ENCODE data around the gene CD70.
"Not testable (repeated sequence)": the region's sequence is repeated elsewhere in the genome, so short reads cannot be mapped to it uniquely, and the experiment has no call there.

Gene CD70

GRCh38 chr19:6590827-6591319 lies at the start of gene CD70:
Gene CD70 (minus strand): TSS chr19:6591150. CDS start chr19:6591002, 148 bp downstream.
- DNase-seq (ENCODE audit: low read depth in 2 of 2), result peak in 1 of 2 donors; percentile 7

- not testable (repeated sequence) for DNase-seq (ENCODE audit: low read depth in 2 of 2)
Measured at GRCh38 chr19:6640333-6640732, 49.4 kb upstream of the CD70 start.

- no peak for DNase-seq (ENCODE audit: low read depth in 2 of 2)
Measured at GRCh38 chr19:6639439-6639838, 48.5 kb upstream of the CD70 start.

- DNase-seq (ENCODE audit: low read depth in 2 of 2), result not testable (repeated sequence)
Measured at GRCh38 chr19:6633456-6633813, 42.5 kb upstream of the CD70 start.

GRCh38 chr19:6632747-6633455 lies 42.0 kb upstream of the CD70 start:
- not testable (repeated sequence) for DNase-seq (ENCODE audit: low read depth in 2 of 2)

- DNase-seq (ENCODE audit: low read depth in 2 of 2), result peak; percentile 57 to 68
Measured at GRCh38 chr19:6632002-6632621, 41.2 kb upstream of the CD70 start.

GRCh38 chr19:6626764-6627163 lies 35.8 kb upstream of the CD70 start:
- DNase-seq (ENCODE audit: low read depth in 2 of 2), result no peak

GRCh38 chr19:6617374-6617773 lies 26.4 kb upstream of the CD70 start:
- DNase-seq (ENCODE audit: low read depth in 2 of 2), result no peak

- no peak for DNase-seq (ENCODE audit: low read depth in 2 of 2)
Measured at GRCh38 chr19:6616011-6616410, 25.1 kb upstream of the CD70 start.

- DNase-seq (ENCODE audit: low read depth in 2 of 2), result no peak
Measured at GRCh38 chr19:6613711-6614110, 22.8 kb upstream of the CD70 start.

- no peak for DNase-seq (ENCODE audit: low read depth in 2 of 2)
Measured at GRCh38 chr19:6610934-6611852, 20.2 kb upstream of the CD70 start.

- DNase-seq (ENCODE audit: low read depth in 2 of 2), result no peak
Measured at GRCh38 chr19:6608940-6609339, 18.0 kb upstream of the CD70 start.

- DNase-seq (ENCODE audit: low read depth in 2 of 2), result not testable (repeated sequence)
Measured at GRCh38 chr19:6608146-6608545, 17.2 kb upstream of the CD70 start.

GRCh38 chr19:6606276-6607070 lies 15.5 kb upstream of the CD70 start:
- DNase-seq (ENCODE audit: low read depth in 2 of 2), result not testable (repeated sequence)

GRCh38 chr19:6604906-6605305 lies 14.0 kb upstream of the CD70 start:
- no peak for DNase-seq (ENCODE audit: low read depth in 2 of 2)

- no peak for DNase-seq (ENCODE audit: low read depth in 2 of 2)
Measured at GRCh38 chr19:6602729-6603114, 11.8 kb upstream of the CD70 start.

GRCh38 chr19:6601537-6602052 lies 10.6 kb upstream of the CD70 start:
- DNase-seq (ENCODE audit: low read depth in 2 of 2), result not testable (repeated sequence)

GRCh38 chr19:6600951-6601536 lies 10.1 kb upstream of the CD70 start:
- not testable (repeated sequence) for DNase-seq (ENCODE audit: low read depth in 2 of 2)

- no peak for DNase-seq (ENCODE audit: low read depth in 2 of 2)
Measured at GRCh38 chr19:6599866-6600454, 9.0 kb upstream of the CD70 start.

GRCh38 chr19:6598254-6598892 lies 7.4 kb upstream of the CD70 start:
- DNase-seq (ENCODE audit: low read depth in 2 of 2), result not testable (repeated sequence)
